Measurements from ENCODE around the gene ADGRA1.

ADGRA1 gene

DNA sequence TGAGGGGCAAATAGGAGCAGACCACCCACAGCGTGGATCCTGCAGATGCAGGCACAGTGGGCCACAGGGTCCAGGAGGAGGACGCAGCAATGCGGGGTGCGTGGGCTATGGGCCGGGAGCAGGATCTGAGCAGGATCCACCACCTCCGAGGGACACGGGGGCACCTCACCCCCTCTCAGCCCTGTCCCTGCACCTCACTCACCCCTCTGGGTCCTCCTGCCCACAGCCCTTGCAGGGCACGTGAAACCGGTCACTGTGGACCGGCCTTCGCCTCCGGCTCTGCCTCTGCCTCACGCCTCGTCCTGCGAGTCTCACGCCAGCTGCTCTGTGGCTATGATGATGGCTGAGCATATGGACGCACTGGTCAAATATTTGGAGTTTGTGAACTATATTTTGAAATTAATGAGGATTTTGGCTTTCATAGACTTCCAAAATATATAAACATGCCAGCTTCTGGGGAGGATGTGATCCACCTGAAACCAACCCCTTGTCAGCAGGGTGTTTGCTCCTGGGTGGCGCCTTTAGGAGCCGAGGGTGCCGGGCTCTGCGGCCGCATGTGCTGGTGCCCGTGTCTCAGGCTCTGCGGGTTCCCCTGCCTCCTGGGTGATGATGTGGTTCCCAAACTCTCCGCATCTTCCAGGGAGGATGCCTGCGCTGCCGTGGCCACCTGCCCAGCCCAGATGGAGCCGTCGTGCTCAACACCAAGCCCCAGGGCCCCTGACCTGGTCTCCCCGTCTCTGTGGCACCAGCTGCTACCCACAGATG is 11.3 kb upstream of the ADGRA1 start:
- no peak for DNase-seq (ENCODE audit: low read depth)

DNA sequence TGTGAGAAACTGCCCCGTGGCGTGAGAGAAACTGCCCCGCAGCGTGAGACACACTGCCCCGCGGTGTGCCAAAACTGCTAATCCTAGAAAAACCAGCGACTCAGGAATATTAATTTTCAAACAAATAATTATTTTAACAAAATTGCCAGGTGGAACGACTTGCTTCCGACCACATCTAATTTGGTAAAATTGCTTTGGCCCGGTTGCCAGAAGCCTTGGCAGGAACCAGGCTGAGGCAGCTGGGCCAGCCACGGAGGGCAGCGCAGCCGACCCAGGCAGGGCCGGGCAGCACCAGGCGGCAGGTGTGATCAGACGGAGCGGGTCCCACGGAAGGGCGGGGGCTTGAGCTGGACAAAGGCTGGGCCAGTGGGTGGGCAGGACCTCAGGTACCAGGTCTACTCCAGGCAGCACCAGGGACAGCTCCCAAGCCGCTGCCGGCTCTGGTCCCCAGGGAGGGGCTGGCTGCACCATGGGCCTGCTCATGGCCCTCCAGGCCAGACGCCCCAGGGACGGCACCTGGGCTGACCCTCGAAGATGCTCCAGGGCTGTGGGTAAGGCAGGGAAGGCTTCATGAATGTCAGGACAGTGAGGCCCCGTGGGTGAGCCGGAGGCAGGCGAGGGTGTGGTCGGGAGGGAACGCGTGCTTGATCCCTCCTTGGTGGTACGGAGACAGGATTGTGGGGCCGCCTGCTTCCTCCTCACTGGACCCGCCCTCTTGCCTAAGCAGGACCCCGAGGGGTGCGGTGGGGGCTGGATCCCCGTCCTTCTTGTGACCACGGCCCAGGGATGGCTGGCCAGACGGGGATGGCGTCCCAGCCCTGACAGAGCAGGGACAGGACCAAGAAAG is 7.7 kb upstream of the ADGRA1 start:
- no peak for DNase-seq (ENCODE audit: low read depth)

DNA sequence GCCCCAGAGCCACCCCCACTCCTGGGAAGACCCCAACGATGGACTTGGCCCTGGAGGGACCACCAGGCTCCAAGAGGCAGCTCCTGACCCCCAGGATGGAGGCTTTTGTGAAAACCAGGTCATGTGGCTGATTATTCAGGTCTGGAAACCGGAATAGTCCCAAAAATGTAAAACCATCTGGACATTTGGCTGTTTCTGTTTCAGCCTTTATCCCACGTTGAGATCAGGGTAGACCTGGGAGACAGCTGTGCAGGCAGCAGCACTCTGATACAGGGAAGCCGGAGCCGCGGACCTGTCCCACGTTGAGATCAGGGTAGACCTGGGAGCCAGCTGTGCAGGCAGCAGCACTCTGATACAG is 7.1 kb upstream of the ADGRA1 start:
- DNase-seq (ENCODE audit: low read depth): no peak

DNA sequence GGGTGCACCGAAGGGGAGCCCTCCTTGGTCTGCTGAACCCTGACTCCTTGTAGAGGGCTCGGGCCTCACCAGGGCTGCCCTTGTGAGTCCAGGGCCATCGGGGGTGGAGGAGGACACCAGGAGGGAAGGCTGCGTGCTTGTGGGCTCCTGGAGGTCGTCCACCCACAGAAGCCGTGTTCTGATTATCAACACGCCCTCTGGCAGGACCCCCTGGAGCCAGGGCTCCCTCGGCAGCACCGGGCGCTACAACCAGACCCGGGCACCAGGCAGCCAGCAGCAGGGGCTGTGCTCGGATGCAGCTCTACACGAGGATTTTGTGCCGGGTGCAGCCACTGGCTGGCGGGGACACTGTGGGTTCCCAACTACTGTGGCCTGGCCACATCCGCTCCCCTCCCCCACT is 6.1 kb upstream of the ADGRA1 start:
- DNase-seq (ENCODE audit: low read depth): no peak

DNA sequence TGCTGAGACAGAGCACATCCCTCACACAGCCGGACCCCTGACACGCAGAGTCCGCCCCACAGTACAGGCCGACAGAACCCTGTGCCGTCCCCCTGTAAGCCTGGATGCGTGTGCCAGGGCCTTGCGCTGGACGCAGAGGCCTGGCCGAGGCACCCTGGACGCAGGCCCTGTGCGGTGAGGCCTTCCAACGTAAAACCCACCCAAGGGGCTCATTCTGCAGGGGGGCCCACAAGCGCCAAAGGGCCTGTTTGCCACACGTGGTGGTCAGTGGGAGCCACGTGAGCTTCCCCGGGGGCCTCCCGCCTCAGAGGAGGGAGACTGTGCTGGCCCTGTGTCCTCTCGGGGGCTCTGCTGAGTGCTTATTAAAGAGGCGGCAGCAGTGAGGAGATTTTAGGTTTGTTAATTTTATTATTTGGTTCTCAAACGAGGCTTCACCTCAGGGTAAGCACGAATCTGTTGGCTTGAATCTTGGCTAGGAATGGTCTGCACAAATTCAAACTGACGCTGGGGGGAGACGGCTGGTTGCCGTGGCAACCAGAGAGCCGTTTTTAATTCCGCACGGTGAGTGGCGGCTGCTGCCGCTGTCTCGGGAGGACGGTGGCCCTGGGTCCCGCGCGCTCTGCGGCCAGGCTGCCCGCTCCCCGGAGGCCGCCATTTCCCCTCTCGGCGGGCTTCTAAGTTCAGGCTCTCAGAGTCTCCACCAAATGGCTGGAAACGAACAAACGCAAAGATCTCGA is 4.9 kb upstream of the ADGRA1 start:
- no peak for DNase-seq (ENCODE audit: low read depth)

DNA sequence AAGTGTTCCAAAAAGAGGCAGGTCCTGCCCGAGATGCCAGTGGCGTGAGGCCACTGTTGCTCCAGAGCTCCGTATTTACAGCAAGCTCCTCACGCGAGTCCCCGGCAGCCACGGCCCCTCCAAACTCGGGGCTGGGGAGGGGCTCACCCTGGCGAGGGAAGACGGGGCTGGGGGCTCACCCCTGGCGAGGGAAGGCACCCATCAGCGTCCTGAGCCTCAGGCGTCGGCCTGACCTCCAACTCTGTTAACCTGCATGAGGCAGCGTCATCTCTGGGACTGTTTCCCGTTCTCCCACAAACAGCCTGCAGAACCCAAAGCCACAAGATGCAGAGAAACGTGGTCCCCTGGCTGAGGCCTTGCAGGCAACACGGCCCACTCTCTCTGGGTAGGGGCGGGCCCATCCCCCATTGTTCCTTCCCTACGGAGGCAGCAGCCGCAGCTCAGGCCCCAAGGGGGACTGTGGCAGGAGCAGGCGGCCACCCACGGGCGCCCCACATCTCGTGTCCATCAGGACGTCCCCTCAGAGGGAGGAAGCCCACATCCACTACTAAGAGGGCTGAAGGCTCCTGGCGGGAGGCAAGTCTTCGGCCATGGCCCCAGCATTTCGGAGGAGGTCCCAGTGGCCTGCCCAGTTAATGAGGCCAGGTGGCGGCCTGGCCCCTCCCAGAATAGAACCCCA is 4.2 kb upstream of the ADGRA1 start:
- DNase-seq (ENCODE audit: low read depth): no peak

DNA sequence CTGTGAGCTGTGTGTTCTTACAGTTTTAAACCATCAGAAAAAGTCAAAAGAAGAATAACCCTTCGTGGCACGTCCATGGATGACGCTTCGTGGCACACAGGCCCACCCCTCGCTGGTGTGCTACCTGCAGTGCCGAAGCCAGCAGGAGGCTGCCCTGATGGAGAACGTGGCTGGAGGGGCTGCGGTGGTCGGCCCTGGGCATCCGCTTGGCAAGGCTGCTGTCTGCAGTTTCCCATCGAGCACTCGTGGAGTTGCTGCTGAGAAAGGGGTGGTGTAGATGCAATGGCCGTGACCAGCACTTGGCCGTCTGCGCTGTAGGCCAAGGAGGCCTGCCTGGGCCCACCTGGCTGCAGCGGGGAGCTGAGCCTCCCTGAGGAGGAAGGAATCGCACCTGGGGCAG is 3.2 kb upstream of the ADGRA1 start:
- no peak for DNase-seq (ENCODE audit: low read depth)

DNA sequence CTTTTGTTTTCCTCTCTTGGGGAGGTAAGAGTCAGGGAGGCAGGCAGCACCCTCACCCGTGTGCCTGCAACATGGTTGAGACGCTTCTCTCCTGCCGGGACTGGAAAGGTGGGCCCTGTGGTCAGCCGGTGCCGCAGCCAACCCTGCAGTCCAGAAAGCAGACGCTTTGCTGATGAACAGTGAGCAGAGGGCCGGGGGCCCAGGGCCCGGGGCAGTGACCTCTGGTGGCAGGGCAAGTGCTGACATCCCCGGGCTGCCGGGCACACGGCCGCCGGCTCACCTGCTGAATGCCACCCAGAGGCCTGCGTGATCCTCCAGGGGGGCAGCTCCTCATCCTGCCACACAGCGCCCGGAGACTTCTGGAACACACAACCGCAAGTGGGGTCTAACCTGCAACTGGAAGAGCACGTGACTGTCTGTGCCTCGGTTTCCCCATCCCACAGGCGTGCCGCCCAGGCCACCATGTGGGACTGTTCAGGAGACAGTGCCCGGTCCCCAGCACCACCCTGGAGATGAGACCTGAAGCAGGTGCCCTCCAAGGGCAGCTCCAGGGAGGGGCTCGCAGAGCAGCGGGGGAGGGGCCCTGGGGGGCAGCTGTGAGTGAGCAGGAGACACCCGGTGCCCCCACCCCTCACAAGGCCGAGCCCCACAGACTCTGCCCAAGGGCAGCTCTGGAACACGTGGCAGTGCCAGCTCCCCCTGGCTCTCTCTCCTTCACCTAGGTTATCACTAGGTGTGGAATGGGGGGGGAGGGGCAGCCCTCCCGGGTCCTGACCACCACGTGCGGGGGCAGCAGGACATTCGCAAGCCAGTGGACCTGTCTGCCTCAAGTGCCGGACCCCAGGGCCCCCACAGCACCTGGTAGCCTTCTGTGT is 2.2 kb upstream of the ADGRA1 start:
- DNase-seq (ENCODE audit: low read depth): no peak

DNA sequence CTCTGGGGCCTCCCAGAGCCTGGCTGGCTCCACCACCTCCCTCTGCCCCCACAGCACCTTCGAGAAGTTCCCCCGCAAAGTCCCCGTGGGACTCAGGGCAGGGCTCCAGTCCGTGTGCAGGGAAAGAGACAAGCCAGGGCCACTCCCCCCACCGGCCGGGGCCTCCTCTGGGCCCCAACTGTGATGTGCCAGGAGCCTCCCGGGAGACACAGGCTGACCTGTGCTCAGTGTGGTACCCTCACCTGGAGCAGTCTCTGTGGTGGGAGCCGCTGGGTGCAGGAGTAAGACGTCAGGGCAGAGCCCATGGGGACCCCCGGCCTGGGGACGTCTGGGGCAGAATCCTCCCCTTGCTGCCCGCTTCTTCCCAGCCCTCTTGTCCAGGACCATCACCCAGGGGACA is 1.5 kb upstream of the ADGRA1 start:
- DNase-seq (ENCODE audit: low read depth): no peak

DNA sequence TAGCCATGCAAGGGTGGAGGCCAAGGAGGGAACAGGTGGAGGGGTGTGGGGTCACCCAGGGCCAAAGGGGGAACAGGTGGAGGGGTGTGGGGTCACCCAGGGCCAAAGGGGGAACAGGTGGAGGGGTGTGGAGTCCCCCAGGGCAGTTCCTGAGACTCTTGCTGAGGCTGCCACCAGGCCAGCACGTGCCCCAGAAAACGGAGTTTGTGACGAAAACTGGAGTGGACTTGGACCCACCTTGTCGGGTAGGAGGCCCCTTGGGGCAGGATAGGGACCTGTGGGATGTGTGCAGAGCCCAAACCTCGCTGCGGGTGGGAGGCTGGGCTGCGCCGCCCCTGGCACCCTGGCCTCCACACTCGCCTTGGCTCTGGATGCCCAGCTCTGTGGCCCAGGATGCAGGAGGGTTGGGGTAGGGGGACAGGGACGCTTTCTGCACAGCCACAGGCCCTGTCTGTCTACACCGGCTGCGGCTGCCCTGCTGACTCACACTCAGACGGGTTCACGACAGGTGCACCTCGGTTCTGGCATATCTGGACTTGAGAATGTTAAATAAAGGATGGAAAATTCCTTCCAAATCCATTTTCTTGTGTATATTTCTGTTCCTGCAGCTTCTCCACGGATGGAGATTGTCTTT is 562 bp upstream of the ADGRA1 start:
- DNase-seq (ENCODE audit: low read depth): no peak

DNA sequence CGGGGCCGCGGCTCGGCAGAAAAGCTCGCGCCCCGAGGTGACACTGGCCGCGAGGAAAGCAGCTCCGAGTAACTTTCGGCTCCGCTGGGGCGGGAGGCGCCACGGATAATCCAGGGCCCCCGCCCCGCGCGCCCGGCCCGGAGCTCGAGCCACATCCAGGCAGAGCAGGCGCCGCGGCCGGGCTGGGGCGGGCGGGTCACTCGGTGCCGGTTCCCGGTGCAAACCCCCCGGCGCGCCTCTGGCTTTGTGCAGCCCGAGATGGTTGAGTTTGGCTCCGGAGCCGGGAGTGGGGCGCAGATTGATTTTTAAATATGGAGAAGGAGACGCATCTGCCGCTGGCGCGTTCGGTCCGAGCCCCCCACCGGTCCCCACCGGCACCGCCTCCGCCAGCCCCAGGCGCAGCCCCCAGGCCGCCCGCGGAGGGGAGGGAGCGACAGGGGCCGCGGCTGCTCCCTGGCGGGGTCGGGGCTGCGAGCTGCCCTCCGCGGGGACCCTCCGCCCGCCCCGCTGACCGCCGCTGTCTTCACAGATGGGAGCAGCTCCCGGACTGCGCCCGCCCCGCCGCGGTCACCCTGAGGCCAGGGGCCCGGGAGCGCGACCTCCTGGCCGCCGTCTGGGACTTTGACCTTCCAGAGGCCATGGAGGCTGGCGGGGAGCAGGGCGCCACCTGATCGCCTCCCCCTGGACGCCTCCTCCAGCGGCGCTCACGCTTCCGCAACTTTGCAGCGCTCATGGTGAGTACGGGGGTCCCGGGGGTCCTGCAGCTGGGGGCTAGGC is 643 bp downstream of the ADGRA1 start:
- no peak for DNase-seq (ENCODE audit: low read depth)

DNA sequence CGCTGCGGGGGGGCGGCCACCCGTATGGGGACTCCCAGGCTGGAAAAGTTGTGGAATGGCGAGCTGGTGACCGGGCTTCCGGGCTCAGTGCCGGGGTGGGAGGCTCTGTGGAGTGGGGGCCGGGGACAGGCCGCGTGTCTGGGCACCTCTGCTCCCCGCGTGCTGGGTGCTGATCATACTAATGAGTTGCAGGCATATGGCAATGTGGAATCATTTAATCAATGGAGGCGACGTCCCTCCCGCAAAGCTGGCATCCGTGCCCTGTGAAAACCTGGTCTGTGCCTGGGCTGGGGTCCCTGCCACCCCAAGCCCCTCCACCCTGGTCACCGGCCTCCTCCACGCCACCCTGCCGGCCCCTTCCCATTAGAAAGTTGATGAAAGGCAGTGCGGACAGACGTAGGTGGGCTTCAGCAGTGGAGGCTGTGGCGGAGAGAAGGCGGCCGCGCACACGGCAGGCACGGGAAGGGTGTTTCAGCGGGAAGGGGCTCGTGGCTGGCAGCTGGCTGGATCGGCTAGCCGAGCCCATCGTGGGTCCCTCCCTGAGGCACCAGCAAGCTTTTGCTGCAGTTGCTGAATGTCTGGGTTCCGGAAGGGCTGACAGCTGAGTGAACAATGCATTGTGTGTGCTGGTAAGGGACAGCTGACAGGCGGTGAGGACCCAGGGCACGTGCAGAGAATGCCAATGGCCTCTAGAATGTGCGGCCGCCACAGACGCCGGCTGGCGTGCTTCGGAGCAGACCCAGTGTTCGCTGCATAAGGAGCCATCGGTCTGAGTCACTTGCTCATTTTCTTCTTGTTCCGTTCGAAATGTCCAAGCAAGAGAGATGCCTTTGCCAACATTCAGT is 1.5 kb downstream of the ADGRA1 start:
- DNase-seq (ENCODE audit: low read depth): no peak

DNA sequence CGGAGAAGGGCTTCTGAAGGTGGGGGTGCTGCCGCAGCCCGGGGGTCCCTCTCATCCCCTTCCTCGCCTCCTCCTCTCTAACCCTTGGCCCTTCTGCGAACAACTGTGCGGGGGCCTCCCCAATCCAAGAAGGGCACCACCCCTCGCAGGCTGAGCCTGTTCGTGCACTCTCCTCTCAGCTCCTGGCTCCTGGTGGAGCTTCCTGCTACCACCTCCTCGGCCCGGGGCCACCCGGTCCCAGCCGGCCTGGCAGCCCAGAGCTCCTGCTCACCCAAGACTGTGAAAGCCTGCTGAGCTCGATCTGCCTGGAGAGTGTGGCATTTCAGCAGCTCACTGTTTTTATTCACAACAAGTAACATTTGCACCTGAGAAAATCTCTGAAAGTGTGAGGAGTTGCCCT is 2.4 kb downstream of the ADGRA1 start:
- DNase-seq (ENCODE audit: low read depth): no peak

DNA sequence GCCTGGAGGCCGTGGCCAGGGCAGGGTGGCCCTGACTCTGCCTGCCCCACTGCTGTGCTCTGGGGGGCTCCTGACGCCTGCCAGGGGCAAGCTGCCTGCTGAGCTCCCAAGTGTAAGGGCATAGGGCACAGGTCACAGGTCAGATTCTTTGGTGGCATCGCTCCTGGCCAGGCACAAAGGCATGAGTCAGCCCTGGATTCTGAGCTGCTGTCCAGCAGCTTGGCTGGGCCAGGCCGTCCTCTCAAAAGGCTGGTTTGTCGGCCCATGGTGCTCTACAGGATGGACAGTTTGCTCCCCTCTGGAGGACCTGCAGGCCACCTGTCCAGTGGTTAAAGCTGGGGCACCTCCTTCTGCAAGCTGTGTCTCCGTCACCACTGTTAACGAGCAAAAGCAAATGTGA is 2.9 kb downstream of the ADGRA1 start:
- DNase-seq (ENCODE audit: low read depth): no peak

DNA sequence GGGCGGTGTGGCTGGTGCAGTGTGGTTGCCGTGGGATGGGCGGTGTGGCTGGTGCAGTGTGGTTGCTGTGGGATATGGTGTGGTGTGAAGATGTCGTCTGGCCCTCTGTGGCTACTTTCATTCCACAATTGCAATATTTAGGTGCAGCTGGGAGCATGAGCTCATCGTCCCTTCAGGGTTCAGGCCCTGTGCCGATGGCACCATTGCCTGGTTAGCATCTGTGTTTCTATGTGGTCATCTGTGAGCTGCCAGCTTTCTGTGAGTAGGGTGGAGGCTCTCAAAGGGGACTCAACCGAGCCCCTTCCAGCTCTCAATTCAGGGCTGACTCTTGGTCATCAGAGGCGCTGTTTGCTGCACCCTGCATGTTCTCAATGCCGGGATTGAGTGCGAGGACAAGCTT is 3.6 kb downstream of the ADGRA1 start:
- no peak for DNase-seq (ENCODE audit: low read depth)

DNA sequence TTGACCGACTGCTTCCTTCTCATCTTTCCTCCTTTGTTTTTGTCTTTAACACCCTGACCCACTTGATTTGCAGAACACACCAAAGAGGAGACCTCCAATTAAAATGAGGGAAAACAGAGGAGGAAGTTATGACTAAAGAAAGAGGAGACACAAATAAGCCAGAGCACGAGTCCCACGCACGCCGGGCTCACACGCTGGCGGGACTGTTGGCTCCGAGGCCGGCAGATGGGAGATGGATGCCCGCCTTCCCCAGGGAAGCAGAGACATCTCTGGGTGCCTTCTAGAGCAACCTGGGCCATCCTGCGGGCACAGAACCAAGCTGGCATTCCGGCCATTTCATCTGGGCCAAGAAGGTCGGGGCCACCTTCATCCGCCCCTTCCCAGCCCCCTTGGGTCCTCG is 5.6 kb downstream of the ADGRA1 start:
- DNase-seq (ENCODE audit: low read depth): no peak

DNA sequence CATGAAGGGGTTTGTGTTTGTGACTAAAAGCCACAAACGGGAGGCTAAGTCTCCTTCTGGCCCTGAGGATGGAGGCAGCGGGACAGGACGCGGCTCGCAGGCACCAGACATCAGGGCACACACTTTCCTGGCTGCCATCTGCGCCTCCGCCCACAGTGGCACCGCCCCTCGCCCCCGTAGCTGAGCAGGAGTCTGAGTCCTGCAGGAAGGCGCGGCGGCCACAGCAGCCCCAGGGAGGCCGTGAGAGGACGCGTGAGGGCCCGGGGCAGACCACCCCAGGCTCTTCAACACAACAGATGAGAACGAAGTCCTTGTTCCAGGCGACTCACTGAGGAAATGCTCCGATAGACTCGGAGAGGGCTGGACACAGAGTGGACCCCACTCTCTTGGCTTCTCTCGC is 6.6 kb downstream of the ADGRA1 start:
- DNase-seq (ENCODE audit: low read depth): no peak

DNA sequence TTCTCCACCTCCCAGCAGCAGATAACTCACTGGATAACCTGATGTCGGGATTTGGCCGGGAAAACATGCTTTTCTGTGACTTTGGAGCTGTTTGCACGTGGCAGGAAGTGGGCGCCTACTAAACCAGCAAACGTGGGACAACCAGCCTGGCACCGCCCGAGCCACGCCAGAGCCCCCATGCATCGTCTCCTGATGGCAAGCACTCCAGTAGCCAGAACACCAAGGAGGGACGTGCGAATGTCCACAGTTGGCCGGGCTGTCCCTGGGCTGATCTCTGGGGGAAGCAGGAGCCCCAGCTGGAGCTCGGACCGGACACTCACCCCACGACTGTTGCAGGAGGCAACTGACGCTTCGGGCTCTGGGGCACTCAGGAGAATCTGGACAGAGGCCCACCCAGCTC is 7.1 kb downstream of the ADGRA1 start:
- DNase-seq (ENCODE audit: low read depth): no peak

DNA sequence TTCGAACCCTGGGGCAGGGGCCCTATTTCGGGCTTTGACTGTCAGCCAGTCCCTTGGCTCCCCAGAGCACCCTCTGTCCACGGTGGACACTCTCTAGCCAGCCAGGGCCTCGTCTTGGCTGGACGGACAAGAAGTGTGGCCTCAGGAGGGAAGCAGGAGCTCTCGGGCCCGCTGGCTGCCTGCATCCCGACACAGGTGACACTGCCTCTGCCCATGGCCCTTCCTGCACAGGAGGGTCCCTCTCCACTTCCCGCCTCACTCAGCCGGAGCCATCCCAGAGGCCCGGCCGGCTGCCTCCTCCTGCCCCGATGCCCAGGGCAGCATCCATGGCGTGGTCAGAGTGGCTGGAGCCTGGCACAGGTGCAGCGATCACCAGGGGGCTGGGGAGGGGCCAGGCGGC is 7.9 kb downstream of the ADGRA1 start:
- DNase-seq (ENCODE audit: low read depth): no peak
